Choroid plexus epithelial cell (primary cell): Measurements from ENCODE around the gene ANKRD53.

ENCODE experiments used
- DNase-seq: peaks from one replicate; pipeline ENCODE4 v3.0.0-alpha.2; 2010; ENCODE audit warnings: low read depth
- H3K4me3 ChIP-seq: 2 replicates; pipeline ENCODE4 v1.5.1; 2011; ENCODE audit warnings: low read depth, mild to moderate bottlenecking, control low read depth, low read length, moderate library complexity
- CTCF ChIP-seq: conservative IDR thresholded peaks from 2 replicates; pipeline ENCODE4 v1.5.1; 2011; ENCODE audit warnings: low read depth, mild to moderate bottlenecking, control low read depth, inconsistent platforms, low read length, moderate library complexity

The ANKRD53 gene

GRCh38 chr2:70936165-70936978 is 42.1 kb upstream of the ANKRD53 start:
- DNase-seq = no peak
- H3K4me3 ChIP-seq = no peak overlapping the region
- no peak for TF ChIP-seq CTCF

- no peak for TF ChIP-seq CTCF
- no peak for DNase-seq
- H3K4me3 ChIP-seq = no peak overlapping the region
Measured at GRCh38 chr2:70936979-70937811, 41.2 kb upstream of the ANKRD53 start.

- H3K4me3 ChIP-seq = no peak overlapping the region
- no peak for TF ChIP-seq CTCF
- DNase-seq = no peak
Measured at GRCh38 chr2:70937866-70938585, 40.4 kb upstream of the ANKRD53 start.

- TF ChIP-seq CTCF = no peak
- no peak overlapping the region for H3K4me3 ChIP-seq
- no peak for DNase-seq
Measured at GRCh38 chr2:70938586-70938950, 39.9 kb upstream of the ANKRD53 start.

- no peak for TF ChIP-seq CTCF
- DNase-seq = no peak
- no peak overlapping the region for H3K4me3 ChIP-seq
Measured at GRCh38 chr2:70939001-70939838, 39.2 kb upstream of the ANKRD53 start.

GRCh38 chr2:70939839-70940580 is 38.4 kb upstream of the ANKRD53 start:
- no peak for DNase-seq
- TF ChIP-seq CTCF = no peak
- H3K4me3 ChIP-seq = no peak overlapping the region
